Activated naive CD8-positive, alpha-beta T cell (primary cell): ENCODE results near the gene SEMA7A.

Experiments
- H3K27ac Mint-ChIP-seq: one replicate; pipeline ENCODE4 v1.8.0; 2021; ENCODE audit warnings: mixed read lengths
- H3K27me3 Mint-ChIP-seq: one replicate; pipeline ENCODE4 v1.8.0; 2021; ENCODE audit warnings: mixed read lengths
- H3K36me3 Mint-ChIP-seq: one replicate; pipeline ENCODE4 v1.8.0; 2021; ENCODE audit warnings: mixed read lengths
- H3K4me1 Mint-ChIP-seq: one replicate; pipeline ENCODE4 v1.8.0; 2021; ENCODE audit warnings: low read depth, mixed read lengths
- H3K4me3 Mint-ChIP-seq: one replicate; pipeline ENCODE4 v1.8.0; 2021; ENCODE audit warnings: mild to moderate bottlenecking, mixed read lengths
- H3K9me3 Mint-ChIP-seq: one replicate; pipeline ENCODE4 v1.8.0; 2021; ENCODE audit warnings: low read depth, mixed read lengths

Gene SEMA7A

GRCh38 chr15:74417225-74417624, 16.5 kb downstream of the SEMA7A start:
- Mint-ChIP-seq H3K36me3 (peaks cover 13% of the 10 kb centered on the region), H3K27me3 (no peaks in the 10 kb centered on the region), H3K4me3 (no peak overlapping the region), H3K9me3 (no peaks in the 10 kb centered on the region), H3K27ac (no peak overlapping the region), H3K4me1 (peaks cover 22% of the 10 kb centered on the region)

DNA sequence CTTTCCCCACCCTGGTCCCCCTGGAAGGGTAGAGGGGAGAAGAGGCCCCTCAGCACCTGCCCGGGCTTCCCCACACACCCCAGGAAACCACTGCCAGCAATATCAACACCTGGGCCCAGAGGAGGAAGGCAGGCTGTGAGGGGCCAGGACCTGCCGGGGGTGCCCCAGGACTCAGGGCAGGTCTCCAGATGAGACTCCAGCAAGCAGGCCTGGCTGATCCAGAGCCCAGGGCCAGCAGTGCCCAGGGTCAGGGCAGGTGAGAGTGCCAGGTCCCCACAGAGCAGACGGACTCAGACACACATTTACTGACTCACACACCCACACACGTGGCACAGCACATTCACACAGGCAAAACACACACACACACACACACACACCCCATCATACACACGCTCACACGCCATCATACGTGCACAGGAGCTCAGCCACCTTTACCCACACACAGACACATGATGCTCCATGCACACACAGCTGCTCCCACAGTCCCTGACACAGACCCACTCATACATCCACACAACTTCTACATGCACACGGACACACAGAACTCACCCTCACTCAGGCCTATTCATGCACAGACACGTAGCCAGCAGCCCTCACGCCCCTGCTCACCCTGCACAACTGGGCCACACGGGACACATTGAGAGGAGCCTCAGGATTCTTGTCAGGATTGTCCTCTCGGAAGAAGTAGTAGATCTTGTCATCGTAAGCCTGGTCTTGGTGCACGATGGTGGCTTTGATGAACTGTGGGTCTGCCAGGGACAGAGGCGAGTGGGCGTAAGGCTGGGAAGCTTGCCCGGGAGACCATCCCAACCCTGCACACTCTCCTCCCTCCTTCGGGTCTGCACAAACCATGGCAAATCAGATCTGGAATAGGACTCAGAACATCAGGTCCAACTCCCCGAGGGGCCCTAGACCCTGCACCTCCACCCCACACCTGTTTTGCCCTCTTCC, 17.5 kb downstream of the SEMA7A start:
- peak overlapping the region; percentile 50 for H3K27ac Mint-ChIP-seq
- peaks cover 13% of the 10 kb centered on the region for H3K36me3 Mint-ChIP-seq
- no peaks in the 10 kb centered on the region for H3K27me3 Mint-ChIP-seq
- H3K9me3 Mint-ChIP-seq: no peaks in the 10 kb centered on the region
- H3K4me3 Mint-ChIP-seq: peak overlapping the region; percentile 1
- H3K4me1 Mint-ChIP-seq: peaks cover 17% of the 10 kb centered on the region

GRCh38 chr15:74414603-74415338, 19.0 kb downstream of the SEMA7A start:
- Mint-ChIP-seq H3K27me3 (no peaks in the 10 kb centered on the region), H3K4me1 (peaks cover 14% of the 10 kb centered on the region), H3K27ac (peak overlapping the region; percentile 64), H3K36me3 (peaks cover 13% of the 10 kb centered on the region), H3K9me3 (no peaks in the 10 kb centered on the region), H3K4me3 (no peak overlapping the region)

GRCh38 chr15:74414081-74414580, 19.6 kb downstream of the SEMA7A start:
- H3K36me3 Mint-ChIP-seq: peaks cover 13% of the 10 kb centered on the region
- H3K9me3 Mint-ChIP-seq: no peaks in the 10 kb centered on the region
- H3K4me1 Mint-ChIP-seq: peaks cover 14% of the 10 kb centered on the region
- H3K27ac Mint-ChIP-seq: peak overlapping the region; percentile 64
- no peak overlapping the region for H3K4me3 Mint-ChIP-seq
- H3K27me3 Mint-ChIP-seq: no peaks in the 10 kb centered on the region

DNA sequence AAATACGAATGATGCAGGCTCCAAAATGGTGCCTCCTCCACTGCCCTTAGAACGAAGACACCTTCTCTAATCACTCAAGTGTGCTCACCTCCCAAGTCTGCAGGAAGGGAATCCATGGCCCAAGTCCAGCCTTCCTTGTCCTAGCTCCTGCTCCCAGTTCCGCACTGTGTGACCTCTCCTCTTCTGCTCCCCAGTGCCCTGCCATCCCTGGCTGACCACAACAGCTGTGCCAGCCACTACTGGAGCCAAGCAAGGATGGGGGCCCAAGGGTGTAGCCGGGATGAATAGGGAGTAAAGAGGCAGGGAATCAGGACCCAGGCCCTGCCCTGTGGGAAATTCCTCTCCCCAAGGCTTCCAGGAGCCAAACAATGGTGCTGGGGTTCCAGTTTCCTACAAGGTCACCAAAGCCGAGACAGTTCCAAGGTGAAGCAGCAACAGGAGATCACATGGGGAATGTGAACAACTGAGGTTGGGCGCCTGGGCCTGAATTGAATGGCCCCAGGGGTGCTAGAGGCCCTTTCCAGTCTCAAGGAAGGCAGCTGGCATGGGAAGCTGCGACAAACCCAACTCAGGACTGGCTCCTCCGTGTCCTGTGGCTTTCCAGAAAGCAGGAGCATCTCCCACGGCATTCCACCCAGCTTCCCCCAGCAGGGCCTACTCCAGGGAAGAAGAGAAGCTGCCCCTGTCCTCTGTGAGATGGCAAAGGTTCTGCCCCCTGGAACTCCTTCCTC, 20.2 kb downstream of the SEMA7A start:
- Mint-ChIP-seq H3K4me1 (peaks cover 14% of the 10 kb centered on the region), H3K36me3 (peaks cover 15% of the 10 kb centered on the region), H3K4me3 (no peak overlapping the region), H3K9me3 (no peaks in the 10 kb centered on the region), H3K27me3 (no peaks in the 10 kb centered on the region), H3K27ac (no peak overlapping the region)

DNA sequence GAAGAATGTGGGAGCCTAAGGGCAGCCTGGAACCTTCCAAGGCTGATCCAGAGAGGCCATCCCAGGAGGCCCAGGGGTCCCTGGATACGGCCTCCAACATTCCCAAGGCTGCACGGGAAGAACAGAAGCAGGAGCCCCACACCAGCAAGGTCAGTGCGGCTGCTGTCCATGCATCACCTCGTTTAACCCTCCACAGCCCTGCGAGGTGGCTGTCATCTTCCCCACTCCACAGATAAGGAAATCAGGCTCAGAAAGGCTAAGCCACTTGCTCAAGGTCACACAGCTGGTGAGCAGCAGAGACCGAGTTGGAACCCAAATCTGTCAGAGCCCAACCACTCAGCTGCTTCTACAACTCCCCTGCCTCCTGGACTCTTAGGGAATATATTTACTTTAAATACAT, 21.6 kb downstream of the SEMA7A start:
- H3K27ac Mint-ChIP-seq: no peak overlapping the region
- H3K27me3 Mint-ChIP-seq: no peaks in the 10 kb centered on the region

DNA sequence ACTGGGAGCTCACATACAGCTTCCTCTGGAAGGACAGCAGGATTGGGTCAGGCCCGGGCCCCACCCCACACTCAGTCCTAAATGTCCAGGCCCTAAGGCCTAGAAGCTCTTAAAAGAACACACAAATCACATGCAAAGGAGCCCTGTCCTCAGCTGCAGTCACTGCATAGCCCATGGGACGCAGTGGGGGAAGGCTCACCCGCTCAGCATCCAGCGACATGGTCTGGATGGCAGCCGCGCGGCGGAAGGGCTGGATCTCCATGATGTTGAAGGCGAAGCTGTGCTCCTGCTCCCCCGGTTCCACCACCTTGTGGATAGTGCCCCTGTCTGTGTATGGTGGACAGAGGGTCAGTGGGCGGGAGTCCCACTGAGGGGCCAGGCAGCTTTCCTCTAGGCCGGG, 22.1 kb downstream of the SEMA7A start:
- H3K9me3 Mint-ChIP-seq: no peaks in the 10 kb centered on the region
- no peaks in the 10 kb centered on the region for H3K27me3 Mint-ChIP-seq
- no peak overlapping the region for H3K4me3 Mint-ChIP-seq
- H3K4me1 Mint-ChIP-seq: peaks cover 17% of the 10 kb centered on the region
- H3K36me3 Mint-ChIP-seq: peaks cover 15% of the 10 kb centered on the region
- no peak overlapping the region for H3K27ac Mint-ChIP-seq

More for the DNA sequence above, 21.6 kb downstream of the SEMA7A start:
- Mint-ChIP-seq H3K4me1 (peaks cover 14% of the 10 kb centered on the region), H3K9me3 (no peaks in the 10 kb centered on the region), H3K36me3 (peaks cover 15% of the 10 kb centered on the region), H3K4me3 (no peak overlapping the region)

- Mint-ChIP-seq H3K4me3 (no peak overlapping the region), H3K27me3 (no peaks in the 10 kb centered on the region), H3K4me1 (peaks cover 20% of the 10 kb centered on the region), H3K27ac (no peak overlapping the region), H3K36me3 (peaks cover 16% of the 10 kb centered on the region), H3K9me3 (no peaks in the 10 kb centered on the region)
These were observed 23.3 kb downstream of the SEMA7A start for GRCh38 chr15:74410502-74410901.

DNA sequence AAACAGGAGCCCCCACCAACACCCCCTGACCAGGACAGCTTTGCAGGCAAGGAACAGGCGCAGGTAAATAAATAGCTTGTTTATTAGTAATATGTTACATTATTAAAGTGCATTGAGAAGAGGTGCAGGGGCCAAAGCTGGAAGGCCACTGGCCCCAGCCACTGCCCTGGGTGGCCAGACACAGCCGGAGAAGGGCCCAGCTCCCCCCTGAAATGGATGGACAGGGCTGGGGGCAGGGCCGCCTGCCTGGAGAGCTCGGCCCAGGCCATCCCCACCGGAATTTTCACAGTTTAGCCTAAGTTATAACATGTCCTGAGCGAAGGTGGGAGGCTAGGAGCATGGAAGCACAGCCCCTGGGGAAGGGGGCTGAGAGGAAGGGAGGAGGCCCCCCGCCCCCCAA, 24.5 kb downstream of the SEMA7A start:
- peaks cover 26% of the 10 kb centered on the region for H3K4me1 Mint-ChIP-seq
- no peaks in the 10 kb centered on the region for H3K27me3 Mint-ChIP-seq
- no peaks in the 10 kb centered on the region for H3K9me3 Mint-ChIP-seq
- peaks cover 15% of the 10 kb centered on the region for H3K36me3 Mint-ChIP-seq
- H3K4me3 Mint-ChIP-seq: no peak overlapping the region
- no peak overlapping the region for H3K27ac Mint-ChIP-seq

DNA sequence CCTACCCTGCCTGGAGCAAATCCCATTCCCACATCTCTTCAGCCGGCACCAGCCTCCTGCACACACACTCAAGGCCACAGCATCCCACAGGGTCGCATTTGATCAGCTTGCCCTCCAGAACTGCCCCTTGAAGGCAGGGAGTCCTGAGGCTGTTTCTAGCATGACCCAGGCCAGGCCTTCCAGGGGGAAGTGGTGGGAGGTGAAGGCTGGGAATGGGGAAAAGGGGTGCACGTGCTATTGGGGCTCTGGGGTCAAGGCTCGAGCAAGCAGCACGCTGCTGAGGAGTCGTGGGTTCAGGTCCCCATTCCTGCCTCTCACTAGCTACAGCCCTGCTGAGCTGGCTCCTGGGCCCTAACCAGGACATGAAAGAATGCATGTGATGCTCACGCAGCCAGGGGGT, 24.9 kb downstream of the SEMA7A start:
- Mint-ChIP-seq H3K4me1 (peaks cover 27% of the 10 kb centered on the region), H3K27me3 (no peaks in the 10 kb centered on the region), H3K9me3 (no peaks in the 10 kb centered on the region), H3K27ac (peak overlapping the region; percentile 70), H3K4me3 (no peak overlapping the region), H3K36me3 (peaks cover 12% of the 10 kb centered on the region)

DNA sequence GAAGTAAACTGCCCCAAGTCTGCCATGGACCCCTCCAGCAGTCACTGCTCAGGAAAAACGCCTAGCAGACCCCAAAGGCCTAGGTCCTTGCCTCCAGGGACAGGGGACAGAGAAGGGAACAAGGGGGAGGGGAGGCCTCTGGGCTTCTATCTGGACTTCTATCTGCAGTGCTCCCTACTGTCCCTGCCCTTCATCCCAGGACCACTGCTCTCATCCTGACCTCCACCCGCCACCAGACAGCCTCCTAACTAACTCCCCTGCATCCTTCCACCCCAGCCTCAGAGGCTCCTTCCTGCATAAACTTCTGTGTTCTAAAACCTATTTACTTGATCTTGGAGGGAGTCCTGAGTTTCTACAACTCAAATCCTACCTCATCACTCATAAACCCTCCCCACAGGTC, 25.4 kb downstream of the SEMA7A start:
- H3K4me1 Mint-ChIP-seq: peaks cover 31% of the 10 kb centered on the region
- no peaks in the 10 kb centered on the region for H3K9me3 Mint-ChIP-seq
- H3K4me3 Mint-ChIP-seq: no peak overlapping the region
- H3K27ac Mint-ChIP-seq: no peak overlapping the region
- H3K27me3 Mint-ChIP-seq: no peaks in the 10 kb centered on the region
- peaks cover 12% of the 10 kb centered on the region for H3K36me3 Mint-ChIP-seq

DNA sequence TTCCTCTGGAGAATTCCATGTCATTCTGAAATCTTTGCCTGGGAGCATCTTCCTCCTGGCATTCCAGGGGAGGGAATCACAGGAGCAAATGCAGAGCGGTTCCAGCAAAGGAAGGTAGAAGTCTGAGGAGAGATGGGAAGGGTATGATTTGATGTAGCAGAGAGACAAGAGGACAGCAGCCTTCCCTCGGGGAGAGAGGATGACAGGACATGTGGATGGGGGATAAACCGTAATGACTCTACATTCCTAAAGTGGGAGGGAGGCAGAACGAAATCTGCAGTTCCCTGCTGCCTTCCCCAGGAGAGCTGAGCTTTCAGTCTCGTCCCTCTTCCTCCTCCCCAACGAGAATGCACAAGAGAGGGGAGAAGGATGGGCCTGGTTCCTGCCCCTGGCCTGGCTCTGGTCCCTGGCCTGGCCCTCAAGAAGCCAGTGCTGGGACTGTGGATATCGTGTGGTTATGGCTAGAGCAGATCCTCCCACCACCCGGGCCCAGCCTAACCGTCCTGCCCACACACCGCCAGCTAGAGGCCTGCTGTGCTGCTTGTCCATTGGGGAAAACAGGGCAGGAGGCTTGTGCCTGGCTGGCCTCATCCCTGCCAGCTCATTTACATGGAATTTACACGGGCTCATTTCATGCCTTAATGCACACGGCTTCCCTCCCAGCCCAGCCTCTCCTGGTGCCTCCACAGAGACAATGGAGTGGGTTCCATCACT, 26.6 kb downstream of the SEMA7A start:
- Mint-ChIP-seq H3K36me3 (peaks cover 6% of the 10 kb centered on the region), H3K27ac (no peak overlapping the region), H3K27me3 (no peaks in the 10 kb centered on the region), H3K4me3 (no peak overlapping the region), H3K4me1 (peaks cover 43% of the 10 kb centered on the region), H3K9me3 (no peaks in the 10 kb centered on the region)

DNA sequence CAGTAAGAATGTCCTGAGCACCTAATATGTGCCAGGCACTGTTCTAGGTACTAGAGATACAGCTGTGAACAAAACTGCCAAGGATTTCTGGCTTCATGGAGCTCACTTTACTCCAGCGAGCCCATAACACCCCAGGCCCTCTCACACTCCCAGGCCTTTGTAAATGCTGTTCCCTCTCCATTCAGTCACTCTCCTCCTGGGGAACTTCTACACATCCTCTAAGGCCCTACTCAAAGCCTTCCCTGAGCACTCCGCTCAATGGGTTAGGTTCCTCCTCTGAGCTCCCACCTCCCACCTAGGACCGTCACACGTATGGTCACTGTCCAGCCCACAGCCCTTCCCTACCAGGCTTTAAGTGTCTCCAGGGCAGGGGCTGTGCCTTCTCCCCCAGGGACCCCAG, 27.2 kb downstream of the SEMA7A start:
- H3K4me3 Mint-ChIP-seq: peak overlapping the region; percentile 2
- H3K36me3 Mint-ChIP-seq: peaks cover 6% of the 10 kb centered on the region
- no peaks in the 10 kb centered on the region for H3K27me3 Mint-ChIP-seq
- no peaks in the 10 kb centered on the region for H3K9me3 Mint-ChIP-seq
- H3K27ac Mint-ChIP-seq: peak overlapping the region; percentile 5
- peaks cover 50% of the 10 kb centered on the region for H3K4me1 Mint-ChIP-seq

DNA sequence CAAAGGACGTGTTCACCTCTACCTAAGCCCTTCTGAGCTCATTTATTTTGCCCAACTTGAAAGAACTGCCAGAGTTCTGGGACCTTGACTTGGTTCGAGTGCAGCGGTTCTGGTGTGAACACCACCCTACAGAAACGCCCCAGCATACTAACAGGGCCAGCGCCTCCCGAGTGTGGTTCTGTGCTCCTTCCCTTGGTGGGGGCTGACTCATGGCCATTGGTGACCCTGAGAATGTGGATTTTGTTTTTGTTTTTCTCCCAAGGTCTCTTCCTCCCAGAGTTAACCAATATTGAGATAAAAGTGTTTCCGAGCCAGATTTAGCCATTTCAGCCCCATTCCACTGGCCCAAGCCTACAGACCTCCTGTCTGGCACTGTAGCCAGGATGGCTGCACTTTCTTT, 27.9 kb downstream of the SEMA7A start:
- H3K4me3 Mint-ChIP-seq: no peak overlapping the region
- peaks cover 57% of the 10 kb centered on the region for H3K4me1 Mint-ChIP-seq

More for the DNA sequence above, 27.9 kb downstream of the SEMA7A start:
- H3K9me3 Mint-ChIP-seq: no peaks in the 10 kb centered on the region
- H3K27ac Mint-ChIP-seq: no peak overlapping the region
- H3K27me3 Mint-ChIP-seq: no peaks in the 10 kb centered on the region
- H3K36me3 Mint-ChIP-seq: peaks cover 6% of the 10 kb centered on the region
